ENCODE results near the gene PDE6A.

PDE6A gene

GRCh38 chr5:149833116-149833827 lies 111.3 kb downstream of the PDE6A start:
- DNase-seq = no peak

DNA sequence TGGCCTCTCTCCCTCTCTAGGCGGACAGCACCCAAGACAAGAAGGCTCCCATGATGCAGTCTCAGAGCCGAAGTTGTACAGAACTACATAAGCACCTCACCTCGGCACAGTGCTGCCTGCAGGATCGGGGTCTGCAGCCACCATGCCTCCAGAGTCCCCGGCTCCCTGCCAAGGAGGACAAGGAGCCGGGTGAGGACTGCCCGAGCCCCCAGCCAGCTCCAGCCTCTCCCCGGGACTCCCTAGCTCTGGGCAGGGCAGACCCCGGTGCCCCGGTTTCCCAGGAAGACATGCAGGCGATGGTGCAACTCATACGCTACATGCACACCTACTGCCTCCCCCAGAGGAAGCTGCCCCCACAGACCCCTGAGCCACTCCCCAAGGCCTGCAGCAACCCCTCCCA lies 112.0 kb downstream of the PDE6A start:
- no peak for DNase-seq

DNA sequence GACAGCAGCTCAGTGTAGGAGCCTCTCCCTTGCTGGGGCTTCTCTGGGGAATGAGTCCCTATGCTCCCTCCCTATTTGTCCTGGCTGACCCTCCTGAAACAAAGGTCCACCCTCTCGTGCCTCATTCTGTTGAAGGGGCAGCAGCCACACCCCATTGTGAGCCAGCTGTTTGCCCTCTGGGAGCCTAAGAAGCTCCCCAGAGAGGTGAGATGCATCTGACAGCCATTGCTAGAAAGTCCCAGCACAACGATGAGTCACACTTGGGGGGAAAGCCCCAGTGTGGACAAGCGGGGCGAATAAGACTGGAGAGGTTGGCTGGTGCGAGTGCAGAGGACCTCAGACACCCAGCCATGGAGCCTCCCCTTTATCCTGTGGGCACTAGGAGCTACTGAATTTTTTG lies 113.1 kb downstream of the PDE6A start:
- no peak for DNase-seq

DNA sequence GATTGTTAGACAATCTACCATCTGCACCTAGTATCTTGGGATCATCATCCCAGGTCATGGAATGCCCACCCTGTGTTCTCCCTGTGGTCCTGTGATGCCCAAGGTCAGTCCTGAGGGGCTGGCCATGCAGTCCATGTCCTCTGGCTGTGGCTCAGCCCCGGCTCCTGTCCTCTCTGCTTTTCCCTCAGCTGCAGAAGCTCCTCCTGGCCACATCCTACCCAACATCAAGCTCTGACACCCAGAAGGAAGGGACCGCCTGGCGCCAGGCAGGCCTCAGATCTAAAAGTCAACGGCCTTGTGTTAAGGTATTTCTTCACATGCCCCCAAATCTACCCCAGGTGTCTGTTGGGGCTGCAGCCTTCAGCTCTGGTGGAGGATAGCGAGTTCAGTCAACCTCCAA lies 114.0 kb downstream of the PDE6A start:
- no peak for DNase-seq

DNA sequence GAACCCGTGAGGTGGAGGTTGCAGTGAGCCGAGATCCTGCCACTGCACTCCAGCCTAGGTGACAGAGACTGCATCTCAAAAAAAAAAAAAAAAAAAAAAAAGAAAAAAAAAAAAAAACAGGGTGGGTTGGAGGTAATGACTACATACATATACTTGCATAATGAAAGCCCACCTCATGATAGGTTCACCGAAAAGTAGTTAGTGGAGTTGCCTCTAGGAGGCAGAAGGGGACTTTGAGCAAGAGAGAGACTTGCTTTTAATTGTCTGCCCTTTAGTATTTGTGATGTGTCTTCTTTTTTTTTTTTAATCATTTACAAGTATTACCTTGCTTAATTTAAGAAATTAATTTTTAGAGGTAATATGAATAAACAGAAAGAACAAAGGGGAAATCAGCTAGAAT lies 114.6 kb downstream of the PDE6A start:
- no peak for DNase-seq

GRCh38 chr5:149828161-149829011 lies 116.2 kb downstream of the PDE6A start:
- peak; percentile 64 for DNase-seq

DNA sequence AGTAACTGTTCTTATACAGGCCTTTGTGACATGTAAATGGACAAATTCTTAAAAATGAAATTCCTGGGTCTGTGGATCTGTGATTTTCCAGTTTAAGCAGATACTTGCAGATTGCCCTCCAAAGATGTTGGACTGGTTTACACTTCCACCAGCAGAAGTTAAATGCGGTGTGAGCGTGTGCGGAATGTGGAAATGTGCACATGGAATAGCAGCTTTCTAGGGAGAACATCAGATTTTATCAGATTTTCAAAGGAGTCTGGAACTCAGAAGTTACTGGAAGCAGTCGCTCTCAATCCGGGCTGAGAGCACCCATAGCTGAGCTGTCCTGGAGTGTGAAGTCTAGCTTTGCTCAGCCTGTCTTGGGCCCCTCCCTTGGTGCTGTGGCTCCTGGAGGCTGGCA lies 117.0 kb downstream of the PDE6A start:
- DNase-seq = no peak

DNA sequence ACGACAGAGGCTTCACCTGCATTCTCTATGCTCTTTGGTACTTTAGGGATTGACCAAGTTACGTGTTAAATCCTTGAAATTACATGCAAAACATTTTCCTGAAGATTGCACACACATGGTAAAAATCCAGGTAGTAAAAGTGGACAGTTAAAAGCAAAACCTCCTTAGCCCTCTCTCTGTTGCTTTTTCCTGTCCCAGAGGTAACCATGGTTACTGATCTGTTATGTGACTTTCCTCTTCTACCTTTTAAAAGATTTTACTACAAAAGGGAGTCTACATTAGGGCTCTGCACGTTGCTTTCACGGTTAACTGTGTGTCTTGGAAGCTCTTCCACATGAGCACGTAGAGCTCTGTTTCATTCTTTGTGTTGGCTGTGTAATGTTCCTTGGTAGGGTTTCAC lies 117.5 kb downstream of the PDE6A start:
- DNase-seq = no peak

DNA sequence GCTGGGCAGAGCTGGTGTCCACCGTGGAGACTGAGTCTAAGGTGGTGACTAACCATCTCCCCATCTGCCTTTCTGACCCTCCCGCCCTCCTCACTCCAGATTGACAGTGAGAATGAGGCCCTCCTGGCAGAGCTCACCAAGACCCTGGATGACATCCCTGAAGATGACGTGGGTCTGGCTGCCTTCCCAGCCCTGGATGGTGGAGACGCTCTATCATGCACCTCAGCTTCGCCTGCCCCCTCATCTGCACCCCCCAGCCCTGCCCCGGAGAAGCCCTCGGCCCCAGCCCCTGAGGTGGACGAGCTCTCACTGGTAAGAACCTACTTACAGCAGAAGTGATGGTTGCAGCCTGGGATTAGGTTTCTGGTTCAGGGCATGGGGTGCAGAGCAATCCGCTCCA lies 118.0 kb downstream of the PDE6A start:
- no peak for DNase-seq

DNA sequence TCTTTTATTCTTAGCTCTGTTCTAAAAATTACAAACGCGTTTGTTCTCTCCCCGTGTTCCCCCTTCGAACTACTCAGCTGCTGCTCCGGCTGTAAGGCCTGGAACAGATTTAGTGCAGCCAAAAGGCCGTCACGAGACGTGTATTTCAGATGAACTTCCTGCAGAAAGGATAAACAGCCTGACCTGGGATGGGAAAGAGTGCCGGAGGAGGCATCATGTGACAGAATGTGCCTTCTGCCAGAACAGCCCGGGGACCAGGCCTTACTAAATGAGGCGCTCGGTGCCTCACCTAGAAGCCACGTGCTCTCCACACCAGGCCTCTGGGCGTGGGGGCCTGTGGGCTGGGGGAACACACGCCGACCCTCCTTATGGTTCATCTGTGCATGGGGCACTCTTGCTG lies 119.7 kb downstream of the PDE6A start:
- DNase-seq = no peak

- DNase-seq = no peak
Measured at GRCh38 chr5:149824120-149824519, 120.5 kb downstream of the PDE6A start.

DNA sequence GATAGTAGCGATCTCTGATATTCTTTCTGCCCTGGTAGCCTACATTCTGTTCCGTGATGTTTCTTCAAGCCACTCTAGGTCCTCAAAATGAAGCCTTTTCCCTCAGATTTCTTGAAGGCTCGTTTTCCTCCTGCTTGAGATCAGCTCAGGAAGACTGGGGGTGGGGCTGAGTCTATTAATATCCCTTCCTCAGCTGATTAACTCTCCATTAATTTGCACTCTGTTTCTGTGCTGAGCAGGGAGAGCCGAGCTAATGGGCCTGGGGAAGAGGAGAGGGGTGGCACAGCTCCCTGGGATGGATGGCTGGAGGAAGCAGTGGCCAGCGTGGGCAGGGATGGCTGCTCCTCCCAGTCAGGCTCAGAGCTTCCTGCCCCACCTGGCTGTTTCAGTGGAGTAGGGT lies 121.2 kb downstream of the PDE6A start:
- DNase-seq = no peak

- no peak for DNase-seq
Measured at GRCh38 chr5:149822301-149822700, 122.3 kb downstream of the PDE6A start.

DNA sequence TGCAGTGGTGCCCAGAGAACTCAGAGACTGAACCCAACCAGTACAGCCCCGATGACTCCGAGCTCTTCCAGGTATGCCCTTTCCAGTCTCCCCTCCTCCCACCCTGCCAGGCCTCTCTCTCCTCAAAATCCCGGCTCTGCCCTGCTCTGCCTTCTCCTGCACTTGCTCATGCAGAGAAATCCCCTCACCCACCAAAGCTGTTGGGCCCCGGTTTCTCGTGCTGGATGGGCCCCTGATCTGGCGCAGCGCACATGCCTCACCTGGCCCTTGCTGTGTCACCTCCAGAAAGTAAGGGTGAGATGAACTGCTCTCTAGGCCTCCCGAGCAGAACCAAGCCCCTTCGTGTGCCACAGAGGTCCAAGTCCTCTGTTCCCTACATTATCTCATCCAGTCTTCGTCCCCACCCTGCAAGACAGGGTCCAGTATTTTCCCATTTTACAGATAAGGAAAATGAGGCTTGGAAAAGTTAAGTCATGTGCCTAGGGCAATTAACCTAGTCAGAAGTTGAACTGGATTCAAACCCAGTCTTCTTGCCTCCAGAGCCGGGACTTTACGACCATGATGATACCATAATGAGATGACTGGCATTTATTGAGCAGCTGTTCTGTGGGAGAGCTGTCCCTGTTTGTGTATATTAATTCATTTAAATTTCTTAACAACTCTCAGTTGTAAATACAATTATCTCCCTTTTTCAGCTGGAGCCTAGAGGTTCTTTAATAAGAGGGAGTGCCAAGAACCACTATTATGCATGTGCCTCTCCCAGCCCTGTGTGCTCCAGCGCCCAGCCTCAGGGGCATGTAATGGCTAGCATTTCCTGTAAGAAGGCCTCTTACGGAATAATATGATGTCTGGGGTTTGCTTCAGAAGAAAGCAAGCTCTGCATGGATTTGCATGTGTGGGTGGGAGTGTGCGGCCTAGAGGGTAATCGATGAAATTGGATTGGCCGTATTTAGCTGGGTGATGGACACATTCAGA lies 123.8 kb downstream of the PDE6A start:
- no peak for DNase-seq

DNA sequence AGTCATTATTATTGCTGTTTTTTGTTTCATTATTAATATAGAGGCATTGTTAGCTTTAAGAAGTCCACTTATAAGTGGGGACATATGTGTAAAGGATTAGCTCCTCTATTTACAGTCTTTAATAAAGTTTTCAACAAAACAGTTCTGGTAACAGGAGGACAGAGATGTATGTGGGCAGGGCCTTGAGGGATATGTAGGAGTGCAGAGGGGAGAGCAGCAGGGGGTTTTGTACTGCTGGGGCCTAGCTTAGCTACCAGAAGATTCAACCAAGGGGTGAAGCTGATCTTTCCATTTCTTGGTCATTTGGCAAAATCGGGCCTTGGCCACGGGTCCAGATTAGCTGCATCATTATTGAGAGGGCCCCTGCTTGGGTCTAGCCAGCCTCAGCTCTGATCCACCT lies 124.6 kb downstream of the PDE6A start:
- no peak for DNase-seq

GRCh38 chr5:149818116-149818515 lies 126.5 kb downstream of the PDE6A start:
- DNase-seq = no peak

DNA sequence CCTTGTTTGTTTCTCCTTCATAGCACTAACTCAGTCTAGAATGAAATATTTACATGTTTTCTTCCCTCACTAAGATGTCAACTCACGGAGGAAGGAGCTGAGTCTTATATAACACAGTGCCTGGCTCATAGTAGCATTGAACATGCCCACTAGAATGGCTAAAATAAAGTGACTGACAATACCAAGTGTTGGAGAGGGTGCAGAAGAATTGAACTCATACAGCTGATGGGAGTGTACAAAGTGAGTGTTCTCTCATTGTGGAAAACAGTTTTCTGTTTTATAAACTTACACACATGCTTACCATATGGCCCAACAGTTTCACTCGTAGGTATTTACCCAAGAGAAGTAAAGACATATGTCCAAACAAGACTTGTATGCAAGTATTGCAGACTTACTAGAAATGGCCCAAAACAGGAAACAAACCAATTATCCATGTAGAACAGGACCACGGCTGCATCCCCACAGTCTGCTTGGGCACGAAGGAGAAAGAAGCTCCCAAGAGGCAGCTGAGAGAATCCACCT lies 127.0 kb downstream of the PDE6A start:
- DNase-seq = no peak

GRCh38 chr5:149816661-149817060 lies 127.9 kb downstream of the PDE6A start:
- DNase-seq = no peak

DNA sequence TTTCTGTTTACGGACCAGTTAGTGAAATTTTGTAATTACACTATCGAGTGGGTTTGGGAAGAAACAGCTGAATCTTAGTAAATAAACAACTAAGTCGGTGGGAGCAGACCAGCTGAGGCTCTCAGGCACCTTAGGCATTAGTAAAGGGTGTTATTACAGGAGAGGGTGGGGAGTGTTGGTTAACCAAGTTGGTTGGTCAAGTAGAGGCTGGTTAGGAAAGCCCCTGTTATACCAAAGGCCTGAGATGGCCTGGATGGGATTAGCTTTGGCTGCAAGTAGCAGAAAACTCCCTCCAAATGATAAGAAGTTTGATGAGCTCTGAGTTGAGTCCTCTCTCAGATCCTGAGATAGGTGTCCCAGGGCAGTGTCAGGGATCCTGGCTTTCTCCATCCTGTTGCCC lies 133.1 kb downstream of the PDE6A start:
- no peak for DNase-seq

DNA sequence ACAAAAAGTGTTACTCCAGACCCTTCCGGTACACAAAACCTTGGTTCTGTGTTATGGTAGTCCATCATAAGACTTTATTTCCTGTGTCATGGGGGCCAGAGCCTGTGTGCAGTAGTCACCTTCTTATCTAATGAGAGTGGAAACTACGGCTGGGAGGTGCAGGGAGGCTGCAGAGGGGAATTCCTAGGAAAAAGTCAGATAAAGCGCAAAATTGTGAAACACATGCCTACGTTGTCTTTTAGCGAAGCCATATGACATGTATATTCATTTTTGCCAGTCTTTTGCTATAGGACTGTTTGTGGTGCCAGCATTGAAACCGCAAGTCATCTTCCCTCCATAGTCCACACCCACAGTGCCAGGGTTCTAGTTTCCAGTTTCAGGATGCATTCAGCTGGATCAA lies 133.7 kb downstream of the PDE6A start:
- DNase-seq = no peak

- DNase-seq = no peak
Measured at GRCh38 chr5:149809931-149810691, 134.5 kb downstream of the PDE6A start.

DNA sequence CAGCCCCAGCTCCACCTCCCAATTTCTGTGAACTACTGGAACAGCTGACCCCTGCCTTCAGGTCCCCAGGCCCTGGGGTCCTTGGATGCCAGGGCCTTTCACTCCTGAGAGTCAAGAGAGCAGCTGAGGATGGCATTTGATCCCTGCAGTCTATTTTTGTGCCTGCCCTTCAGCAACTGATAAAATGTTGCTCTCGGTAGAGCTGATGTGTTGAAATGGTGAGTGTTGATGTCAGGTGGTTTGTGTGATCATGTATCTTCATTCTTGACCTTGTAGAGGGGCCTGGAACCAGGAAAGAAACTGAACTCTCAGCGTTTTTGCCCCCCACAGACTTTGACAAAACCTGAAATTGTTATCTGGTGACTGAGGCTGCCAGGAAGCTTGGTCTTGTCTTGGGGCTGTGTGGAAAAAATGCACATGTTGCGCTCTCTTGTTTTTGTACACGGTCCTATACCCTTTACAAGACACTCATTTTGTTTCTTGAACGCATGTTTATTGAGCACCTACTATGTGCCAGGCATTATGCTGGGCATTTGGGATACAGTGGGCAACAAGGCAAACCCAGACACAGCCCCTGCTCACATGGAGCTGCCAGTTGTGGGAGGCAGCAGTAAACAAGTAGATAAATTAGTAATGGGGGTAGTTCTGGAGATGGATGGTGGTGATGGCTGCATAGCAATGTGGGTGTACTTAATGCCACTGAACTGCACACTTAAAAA lies 136.2 kb downstream of the PDE6A start:
- no peak for DNase-seq
